A673 (cell line): ENCODE measurements around the gene INPP5A.

Experiments
- EZH2 ChIP-seq: fragments of 200-600 bp; sonication (generic); IDR thresholded peaks from 2 replicates; pipeline ENCODE4 v1.6.1; 2017; ENCODE audit warnings: borderline replicate concordance, low read depth, mild to moderate bottlenecking, mixed read lengths, antibody characterized with exemption, low read length; ENCODE audit not compliant: poor library complexity, severe bottlenecking
- TF ChIP-seq, protein P1 (sequence below): fragments of 300-800, 200-600 bp; sonication (generic); conservative IDR thresholded peaks from 2 replicates; pipeline ENCODE4 v1.5.1; 2017; ENCODE audit warnings: low read depth, mild to moderate bottlenecking, antibody characterized with exemption, low read length, moderate library complexity, mixed read lengths

DNA sequence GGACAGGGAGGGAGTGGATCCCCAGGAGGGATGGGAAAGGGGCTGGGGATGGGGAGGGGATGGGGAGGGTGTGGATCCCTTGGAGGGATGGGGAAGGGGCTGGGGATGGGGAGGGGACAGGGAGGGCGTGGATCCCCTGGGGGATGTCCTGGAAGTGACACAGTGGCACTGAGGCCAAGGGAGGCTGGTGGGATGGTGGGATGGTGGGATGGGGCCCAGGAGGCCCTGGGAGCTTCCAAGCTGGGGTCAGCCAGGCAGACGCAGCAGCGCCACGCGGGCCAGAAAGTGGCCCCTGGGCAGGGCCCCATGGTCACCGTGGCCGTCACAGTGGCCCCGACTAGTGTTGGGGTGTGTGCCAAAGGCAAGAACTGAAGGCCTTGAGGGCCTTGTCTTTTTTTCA lies 67.8 kb downstream of the INPP5A start:
- TF ChIP-seq, protein P1, sequence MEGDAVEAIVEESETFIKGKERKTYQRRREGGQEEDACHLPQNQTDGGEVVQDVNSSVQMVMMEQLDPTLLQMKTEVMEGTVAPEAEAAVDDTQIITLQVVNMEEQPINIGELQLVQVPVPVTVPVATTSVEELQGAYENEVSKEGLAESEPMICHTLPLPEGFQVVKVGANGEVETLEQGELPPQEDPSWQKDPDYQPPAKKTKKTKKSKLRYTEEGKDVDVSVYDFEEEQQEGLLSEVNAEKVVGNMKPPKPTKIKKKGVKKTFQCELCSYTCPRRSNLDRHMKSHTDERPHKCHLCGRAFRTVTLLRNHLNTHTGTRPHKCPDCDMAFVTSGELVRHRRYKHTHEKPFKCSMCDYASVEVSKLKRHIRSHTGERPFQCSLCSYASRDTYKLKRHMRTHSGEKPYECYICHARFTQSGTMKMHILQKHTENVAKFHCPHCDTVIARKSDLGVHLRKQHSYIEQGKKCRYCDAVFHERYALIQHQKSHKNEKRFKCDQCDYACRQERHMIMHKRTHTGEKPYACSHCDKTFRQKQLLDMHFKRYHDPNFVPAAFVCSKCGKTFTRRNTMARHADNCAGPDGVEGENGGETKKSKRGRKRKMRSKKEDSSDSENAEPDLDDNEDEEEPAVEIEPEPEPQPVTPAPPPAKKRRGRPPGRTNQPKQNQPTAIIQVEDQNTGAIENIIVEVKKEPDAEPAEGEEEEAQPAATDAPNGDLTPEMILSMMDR = no peak
- TF ChIP-seq EZH2 = no peak
